Stimulated activated naive CD4-positive, alpha-beta T cell treated with Interleukin-2 at 50 U/mL for 16 hours (primary cell): ENCODE data around the gene RBM48.
"Not testable (repeated sequence)": the region's sequence is repeated elsewhere in the genome, so short reads cannot be mapped to it uniquely, and the experiment has no call there.

Experiments
- DNase-seq: peaks from one replicate; lab custom pipeline; 2025; lab: John Stamatoyannopoulos, UW

RBM48 gene

DNA sequence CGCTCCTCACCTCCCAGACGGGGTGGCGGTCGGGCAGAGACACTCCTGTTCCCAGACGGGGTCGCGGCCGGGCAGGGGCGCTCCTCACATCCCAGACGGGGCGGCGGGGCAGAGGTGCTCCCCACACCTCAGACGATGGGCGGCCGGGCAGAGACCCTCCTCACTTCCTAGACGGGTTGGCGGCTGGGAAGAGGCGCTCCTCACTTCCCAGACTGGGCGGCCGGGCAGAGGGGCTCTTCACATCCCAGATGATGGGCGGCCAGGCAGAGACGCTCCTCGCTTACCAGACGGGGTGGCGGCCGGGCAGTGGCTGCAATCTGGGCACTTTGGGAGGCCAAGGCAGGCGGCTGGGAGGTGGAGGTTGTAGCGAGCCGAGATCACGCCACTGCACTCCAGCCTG, 16.5 kb downstream of the RBM48 start:
- not testable (repeated sequence) for DNase-seq

DNA sequence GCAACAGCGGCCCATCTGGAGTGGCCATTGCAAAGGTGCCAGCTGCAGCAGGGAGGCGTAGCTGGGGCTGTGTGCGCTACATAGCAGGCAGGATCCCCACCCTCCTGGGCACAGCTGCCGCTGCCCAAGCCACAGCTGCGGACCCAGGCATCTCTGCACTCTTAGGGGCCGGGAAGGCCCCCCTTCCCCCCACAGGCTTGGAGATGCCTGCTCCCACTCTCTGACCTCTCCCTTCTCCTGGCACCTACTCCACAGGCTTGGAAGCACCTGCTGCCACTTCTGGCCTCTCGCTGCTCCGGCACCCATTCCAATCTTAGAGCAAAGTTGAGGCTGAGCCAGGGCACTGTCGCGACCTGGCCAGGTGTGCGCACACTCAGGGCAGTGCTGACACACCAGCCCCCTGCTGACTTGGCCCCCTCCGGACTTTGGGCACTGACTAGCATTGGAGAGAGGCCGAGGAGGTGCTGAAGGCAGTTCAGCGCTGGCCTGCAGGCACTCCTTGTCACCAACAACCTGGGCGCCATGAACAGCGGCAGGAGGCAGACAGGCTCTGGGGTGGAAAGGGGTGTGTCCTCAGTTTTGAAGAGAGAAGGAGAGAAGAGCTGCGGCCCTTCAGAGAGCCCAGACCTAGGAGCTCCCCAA, 18.4 kb downstream of the RBM48 start:
- no peak for DNase-seq

DNA sequence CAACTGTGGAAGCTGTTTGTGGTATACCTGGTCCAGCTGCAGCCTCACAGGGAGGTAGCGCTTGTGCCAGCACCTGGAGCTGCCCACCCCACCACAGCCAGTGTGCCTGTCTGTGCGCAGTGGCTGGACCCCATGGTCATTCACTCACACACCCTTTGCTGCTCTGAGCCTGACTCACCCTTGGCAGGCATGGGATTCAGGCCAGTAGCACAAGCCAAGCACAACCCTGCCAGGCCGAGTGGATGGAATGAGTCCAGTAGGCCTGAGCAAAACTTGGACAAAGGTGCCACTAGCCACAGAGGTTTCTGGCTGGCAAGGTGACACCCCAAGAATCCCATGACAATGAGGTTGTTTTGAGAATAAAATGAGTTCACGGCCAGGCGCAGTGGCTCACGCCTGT, 19.0 kb downstream of the RBM48 start:
- DNase-seq, result no peak

DNA sequence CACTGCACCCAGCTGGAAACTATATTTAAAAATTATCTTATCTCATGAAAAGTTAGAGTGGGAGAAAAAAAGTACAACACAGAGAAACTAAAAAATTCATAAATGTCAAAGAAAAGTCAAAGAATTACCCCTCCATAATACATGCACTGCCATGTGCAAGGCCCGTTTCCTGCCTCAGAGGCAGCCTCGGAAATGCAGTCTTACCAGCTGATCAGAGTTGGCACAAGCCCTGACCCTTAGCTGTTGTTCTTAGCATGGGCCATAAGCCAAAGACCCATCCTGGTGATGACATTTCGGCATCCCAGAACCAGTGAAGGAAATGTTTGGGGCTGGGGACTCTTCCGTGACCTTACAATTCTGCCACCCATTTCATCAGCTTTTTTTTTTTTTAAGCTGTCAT, 21.6 kb downstream of the RBM48 start:
- DNase-seq, result no peak

DNA sequence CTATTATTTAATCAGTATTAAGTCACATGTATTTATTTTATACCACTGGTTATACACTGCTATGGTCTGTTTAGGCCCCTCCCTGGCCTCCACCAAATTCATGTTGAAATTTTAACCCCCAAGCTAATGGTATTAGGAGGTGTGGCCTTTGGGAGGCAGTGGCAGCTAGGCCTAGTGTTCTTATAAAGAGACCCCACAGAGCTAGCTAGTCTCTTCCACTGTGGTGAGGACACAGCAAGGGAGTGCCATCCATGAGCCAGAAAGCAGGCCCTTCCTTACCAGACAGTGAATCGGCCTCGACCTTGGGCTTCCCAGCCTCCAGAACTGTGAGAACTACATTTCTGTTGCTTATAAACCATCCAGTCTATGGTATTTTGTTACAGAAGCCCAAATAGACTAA, 28.7 kb downstream of the RBM48 start:
- DNase-seq, result no peak

DNA sequence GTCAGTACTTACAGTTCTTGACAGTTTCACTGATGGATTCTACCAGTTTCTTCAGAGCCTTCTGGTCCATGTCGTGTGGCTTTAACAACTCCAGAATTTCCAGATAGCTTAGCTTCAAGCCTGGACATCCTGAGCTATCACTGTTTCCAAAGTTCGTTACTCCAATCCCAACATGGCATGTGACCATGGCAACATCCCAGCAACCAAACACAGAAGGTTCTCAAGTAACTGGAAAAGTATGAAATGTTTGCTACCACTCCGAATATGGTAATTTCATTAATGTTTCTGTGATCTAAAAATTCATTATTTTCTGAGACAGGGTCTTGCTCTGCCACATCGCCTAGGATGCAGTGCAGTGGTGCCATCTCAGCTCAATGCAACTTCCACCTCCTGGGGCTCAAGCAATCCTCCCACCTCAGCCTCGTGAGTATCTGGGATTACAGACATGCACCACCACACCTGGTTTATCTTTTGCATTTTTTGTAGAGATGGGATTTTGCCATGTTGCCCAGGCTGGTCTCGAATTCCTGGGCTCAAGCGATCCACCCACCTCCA, 29.3 kb downstream of the RBM48 start:
- DNase-seq, result no peak

DNA sequence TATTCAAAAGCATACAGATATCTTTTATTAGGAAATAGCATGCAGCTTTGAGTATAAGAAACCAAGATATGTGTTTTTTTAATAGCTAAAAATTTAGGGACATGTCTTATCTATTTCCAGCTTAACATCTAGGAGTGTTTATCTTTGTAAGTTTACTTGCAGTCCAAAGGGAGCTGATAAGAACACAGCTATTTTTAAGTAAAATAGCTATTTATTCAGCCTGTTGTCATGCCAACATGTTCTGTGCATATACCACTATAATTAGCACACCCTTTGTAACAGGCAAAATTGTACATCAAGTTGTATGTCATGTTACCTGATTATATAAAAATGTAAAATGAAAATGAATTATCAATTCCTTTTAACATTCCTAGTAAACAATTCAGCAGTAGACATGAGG, 32.0 kb downstream of the RBM48 start:
- no peak for DNase-seq

DNA sequence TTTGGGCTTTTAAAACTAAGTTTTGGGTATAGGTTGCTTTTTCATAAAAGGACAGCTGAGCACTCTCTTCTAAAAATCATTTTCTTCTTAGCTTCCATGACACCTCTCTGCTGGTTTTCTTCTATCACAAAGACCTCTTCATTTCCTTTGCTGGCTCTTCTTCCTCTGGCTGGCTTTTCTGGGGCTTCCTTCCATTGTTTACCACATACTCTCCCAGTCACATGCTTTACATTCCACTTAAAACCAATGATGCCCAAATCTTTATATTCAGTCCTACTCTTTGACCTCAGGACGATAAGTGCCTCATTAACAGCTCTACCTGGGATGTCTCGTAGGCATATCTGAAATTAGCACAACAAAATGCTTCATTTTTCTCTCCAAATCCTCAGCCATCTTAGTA, 34.8 kb downstream of the RBM48 start:
- DNase-seq, result no peak

DNA sequence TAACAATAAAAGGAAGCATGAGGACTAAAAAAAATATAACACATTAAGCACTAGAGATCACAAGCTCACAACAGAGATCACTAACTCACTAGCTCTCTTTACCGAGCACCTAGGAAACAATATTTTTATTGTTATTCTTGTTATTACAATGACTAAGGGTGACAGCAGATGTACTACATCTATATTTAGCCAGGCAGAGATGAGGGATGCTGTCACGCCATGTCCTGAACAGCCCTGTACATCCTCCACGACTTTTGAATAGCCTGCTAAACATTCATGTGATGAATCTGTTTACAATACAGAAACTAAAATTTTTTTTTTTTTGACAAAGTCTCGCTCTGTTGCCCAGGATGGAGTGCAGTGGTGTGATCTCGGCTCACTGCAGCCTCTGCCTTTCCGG, 38.9 kb downstream of the RBM48 start:
- DNase-seq, result no peak

DNA sequence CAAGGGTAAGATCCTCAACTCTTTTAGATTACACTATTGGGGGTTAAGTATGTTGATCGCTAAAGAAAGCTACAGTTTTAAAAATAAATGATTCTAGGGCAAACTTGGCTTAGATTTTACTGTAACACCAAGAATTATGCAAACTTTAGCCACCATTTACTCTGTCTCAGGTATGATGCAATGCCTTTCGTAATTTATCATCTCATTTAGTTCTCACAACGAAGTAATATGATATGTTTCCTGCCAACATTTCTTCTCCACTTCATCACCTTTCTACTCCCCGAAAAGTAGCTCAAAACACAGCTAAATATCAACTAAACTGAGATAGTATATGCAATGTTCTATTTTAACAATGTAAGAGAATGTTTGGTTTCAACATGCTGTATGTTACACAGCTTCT, 40.5 kb downstream of the RBM48 start:
- DNase-seq, result no peak

DNA sequence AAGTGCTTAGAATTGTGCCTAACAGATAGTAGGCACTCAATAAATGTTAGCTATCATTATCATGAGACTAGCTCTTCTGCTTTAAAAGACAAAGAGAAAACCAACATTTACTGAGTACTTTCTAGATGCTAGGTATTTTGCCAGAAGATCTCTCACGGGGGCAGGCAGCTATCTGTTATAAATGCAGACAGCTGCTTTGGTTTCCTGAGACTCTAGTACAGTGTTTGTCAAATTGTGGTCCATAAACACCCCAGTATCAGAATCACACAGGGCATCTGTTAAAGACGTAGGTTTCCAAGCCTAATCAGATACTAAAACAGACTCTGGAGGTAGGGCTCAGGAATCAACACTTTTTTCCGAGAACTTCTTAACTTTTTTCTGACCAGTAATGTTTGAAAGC, 47.7 kb downstream of the RBM48 start:
- no peak for DNase-seq

DNA sequence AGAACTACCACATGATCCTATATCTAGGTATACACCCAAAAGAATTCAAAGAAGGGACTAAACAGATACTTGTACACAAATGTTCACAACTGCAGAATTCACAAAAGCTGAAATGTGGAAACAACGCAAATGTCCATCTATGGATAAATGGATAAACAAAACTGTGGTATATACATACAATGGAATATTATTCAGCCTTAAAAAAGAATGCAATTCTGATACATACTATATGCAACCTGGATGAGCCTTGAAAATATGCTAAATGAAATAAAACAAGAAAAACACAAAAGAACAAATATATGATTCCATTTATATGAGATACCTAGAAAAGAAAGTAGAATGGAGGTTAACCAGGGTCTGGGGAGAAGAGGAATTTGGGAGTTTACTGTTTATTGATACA, 54.4 kb downstream of the RBM48 start:
- no peak for DNase-seq

DNA sequence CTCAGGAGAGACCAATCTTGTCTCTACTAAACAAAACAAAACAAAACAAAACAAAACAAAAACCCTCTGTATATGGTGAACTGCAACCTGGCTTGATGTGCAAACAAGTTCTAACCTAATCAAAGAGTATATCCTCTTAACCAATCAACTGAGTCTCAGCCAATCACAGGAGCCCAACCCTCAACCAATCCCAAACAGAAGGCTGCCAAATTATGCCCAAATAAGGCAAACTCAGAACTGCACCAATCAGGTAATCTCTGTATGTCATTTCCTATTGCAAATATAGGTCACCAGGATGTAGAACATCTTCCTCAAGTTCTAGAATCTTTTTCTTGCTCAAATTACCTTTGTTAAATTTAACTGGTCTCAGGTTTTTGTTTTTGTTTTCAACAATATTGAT, 56.4 kb downstream of the RBM48 start:
- DNase-seq, result no peak

DNA sequence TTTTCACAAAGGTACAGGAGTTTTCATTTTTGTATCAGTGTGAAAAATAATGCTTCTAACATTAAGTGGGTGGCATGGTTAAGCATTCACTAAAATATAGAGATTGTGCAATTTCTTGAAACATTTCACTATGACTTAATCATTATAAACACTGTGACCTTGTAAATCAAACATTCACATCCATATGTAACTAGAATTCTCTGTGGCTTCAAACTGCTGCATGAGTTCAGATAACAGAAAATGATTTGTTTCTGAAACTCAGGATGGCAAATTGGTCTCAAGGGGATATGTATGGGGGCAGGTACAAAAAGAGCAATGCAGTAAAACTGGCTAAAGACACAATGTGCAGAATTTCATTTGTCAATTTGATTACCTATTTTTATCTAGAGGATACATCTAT, 57.8 kb downstream of the RBM48 start:
- DNase-seq, result no peak

DNA sequence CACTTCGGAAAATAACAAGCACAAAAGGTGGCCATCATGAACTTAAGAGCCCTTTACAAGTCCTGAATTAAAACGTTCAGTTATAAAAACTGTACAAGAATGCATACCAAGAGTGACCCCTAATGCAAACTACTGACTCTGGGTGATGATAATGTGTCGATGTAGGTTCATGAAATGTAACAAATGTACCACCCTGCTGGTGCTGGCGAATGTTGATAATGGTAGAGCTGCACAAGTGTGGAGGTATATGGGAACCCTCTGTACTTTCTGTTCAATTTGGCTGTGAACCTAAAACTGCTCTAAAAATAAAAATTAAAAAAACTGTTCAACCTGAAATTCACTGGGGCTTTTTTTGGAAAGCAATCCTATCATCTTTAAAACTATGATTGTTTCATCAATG, 58.2 kb downstream of the RBM48 start:
- no peak for DNase-seq
